ENCODE data around the gene MUC2. TPM values are rescaled to one million over a fixed set of nuclear protein-coding genes. Genes with fewer than 3 reads are reported as not detected.

The MUC2 gene
- total and polyA plus RNA-seq, 2 experiments from 2014 or later: not detected

DNA sequence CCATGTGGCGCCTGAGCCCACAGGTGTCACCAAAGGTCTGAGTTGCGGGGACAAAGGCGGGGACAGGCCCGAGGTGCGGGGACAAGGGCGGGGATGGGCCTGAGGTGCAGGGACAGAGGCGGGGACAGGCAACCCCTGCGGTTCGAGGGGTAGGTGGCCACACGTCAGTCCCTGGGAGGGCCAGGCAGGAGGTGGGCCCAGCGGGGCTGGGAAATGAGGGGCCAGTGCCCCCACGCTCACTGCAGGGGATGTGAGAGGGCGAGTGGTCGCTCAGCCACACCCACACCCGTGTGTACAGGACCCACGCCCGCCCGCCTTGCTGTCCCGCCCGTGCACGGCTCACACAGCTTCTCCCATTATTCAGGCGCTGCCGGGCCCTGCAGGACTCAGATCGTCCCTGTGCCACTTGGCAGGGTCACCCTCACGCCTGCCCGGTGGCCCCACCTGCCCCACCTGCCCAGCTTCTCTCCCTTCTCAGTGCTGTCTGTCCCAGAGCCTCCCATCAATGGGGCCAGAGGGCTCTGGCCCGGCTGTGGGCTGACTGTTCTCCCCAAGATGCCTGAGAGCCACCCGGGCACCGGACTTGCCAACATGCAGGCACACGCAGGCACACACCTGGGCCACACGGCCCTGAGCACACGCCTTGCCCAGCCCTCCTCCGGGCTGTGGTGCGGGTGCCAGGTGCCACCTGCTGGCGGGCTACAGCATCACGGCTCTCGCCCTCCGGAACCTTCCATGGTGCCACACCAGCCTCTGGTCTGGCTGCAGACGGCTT, 23.9 kb upstream of the MUC2 start:
- no peaks in the 10 kb centered on the region for H3K9me2 ChIP-seq (ENCODE audit: insufficient read depth)
- Mint-ChIP-seq H3K36me3 (ENCODE audit: low read depth) (no peaks in the 10 kb centered on the region), H3K9me3 (no peaks in the 10 kb centered on the region), H3K4me3 (no peak overlapping the region), H3K27ac (no peak overlapping the region), H3K4me1 (no peaks in the 10 kb centered on the region; the same call in 2 of the 3 replicates), H3K27me3 (ENCODE audit: insufficient read depth, low read depth, poor library complexity) (peaks cover 9% of the 10 kb centered on the region)
- peak; percentile 69 to 98 for TF ChIP-seq CTCF (conservative IDR thresholded peaks at IDR 0.05; ENCODE audit: low read depth in 2 of 2)
- TF ChIP-seq ZNF331 (CRISPR knock-in tag; IDR thresholded peaks at IDR 0.05; ENCODE audit: low read depth): no peak
- H3K27ac ChIP-seq (ENCODE audit: low read depth): no peak overlapping the region
- no peaks in the 10 kb centered on the region for H3K79me2 ChIP-seq (replicated peaks; ENCODE audit: insufficient read depth)
- H3K4me2 ChIP-seq: no peak overlapping the region
- no peaks in the 10 kb centered on the region for H3K27me3 ChIP-seq (ENCODE audit: insufficient read depth)
- H3K4me3 ChIP-seq: no peak overlapping the region
- H2AFZ ChIP-seq: no peak overlapping the region
- no peaks in the 10 kb centered on the region for H3K36me3 ChIP-seq (ENCODE audit: insufficient read depth)
- H3K4me1 ChIP-seq (ENCODE audit: insufficient read depth): no peaks in the 10 kb centered on the region
- no peaks in the 10 kb centered on the region for H4K20me1 ChIP-seq (replicated peaks; ENCODE audit: insufficient read depth)
- H3F3A ChIP-seq (replicated peaks; ENCODE audit: low read depth): no peaks in the 10 kb centered on the region
- ATAC-seq (peak; percentile 94), DNase-seq (ENCODE audit: low spot score) (peak; percentile 85)

DNA sequence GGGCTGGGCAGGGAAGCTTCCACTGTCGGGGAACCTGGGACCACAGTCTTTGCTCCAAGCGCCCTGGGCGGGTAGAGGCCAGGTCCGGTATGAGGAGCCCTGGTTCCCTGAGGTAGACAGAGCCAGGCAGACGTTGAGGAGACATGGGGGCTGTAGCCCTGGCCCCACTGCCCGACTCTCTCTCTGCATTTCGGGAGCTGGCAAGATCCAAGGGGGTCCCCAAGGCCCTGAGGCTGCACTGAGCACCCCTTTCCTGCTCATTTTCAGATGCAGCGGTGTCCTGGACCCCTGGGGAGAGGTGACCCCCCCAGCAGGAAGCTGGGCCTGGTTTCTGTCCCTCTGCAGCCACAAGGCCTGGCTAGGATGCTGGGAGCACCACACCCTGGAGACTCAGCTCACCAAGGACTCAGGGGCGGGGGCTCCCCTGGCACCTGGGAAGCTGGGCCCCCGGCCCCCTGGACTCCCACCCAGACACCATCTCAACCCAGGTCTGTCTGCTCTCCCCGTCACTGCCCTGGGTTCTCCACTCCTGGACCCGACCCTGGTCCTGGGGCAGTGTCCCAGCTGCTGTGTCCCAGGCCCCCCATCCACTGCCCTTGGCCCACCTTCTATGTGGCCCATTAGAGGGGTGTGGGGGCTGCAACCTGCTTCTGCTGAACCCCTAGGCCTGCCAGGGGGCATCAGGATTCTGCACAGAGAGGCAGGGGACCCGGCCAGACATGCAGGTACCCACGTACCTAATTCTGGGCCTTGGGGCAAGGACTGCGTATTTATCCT, 23.1 kb upstream of the MUC2 start:
- Mint-ChIP-seq H3K9me3 (no peaks in the 10 kb centered on the region), H3K27me3 (ENCODE audit: insufficient read depth, low read depth, poor library complexity) (peaks cover 12% of the 10 kb centered on the region), H3K4me3 (no peak overlapping the region), H3K27ac (no peak overlapping the region), H3K4me1 (no peaks in the 10 kb centered on the region; the same call in 2 of the 3 replicates), H3K36me3 (ENCODE audit: low read depth) (no peaks in the 10 kb centered on the region)
- Histone ChIP-seq H3F3A (replicated peaks; ENCODE audit: low read depth) (no peaks in the 10 kb centered on the region), H4K20me1 (replicated peaks; ENCODE audit: insufficient read depth) (no peaks in the 10 kb centered on the region), H3K9me2 (ENCODE audit: insufficient read depth) (no peaks in the 10 kb centered on the region), H3K36me3 (ENCODE audit: insufficient read depth) (no peaks in the 10 kb centered on the region), H2AFZ (no peak overlapping the region), H3K27me3 (ENCODE audit: insufficient read depth) (no peaks in the 10 kb centered on the region), H3K27ac (ENCODE audit: low read depth) (no peak overlapping the region), H3K4me1 (ENCODE audit: insufficient read depth) (no peaks in the 10 kb centered on the region), H3K4me3 (no peak overlapping the region), H3K79me2 (replicated peaks; ENCODE audit: insufficient read depth) (no peaks in the 10 kb centered on the region), H3K4me2 (no peak overlapping the region)
- DNase-seq (ENCODE audit: low spot score) (no peak), ATAC-seq (no peak)
- TF ChIP-seq ZNF462 (CRISPR knock-in tag; IDR thresholded peaks at IDR 0.05) (no peak), JUNB (IDR thresholded peaks at IDR 0.05; ENCODE audit: unreplicated experiment) (no peak), CREB1 (CRISPR knock-in tag; IDR thresholded peaks at IDR 0.05; ENCODE audit: low read depth) (no peak), ZNF114 (CRISPR knock-in tag; IDR thresholded peaks at IDR 0.05) (no peak), STAT1 (IDR thresholded peaks at IDR 0.05; ENCODE audit: unreplicated experiment) (no peak), CTCF (conservative IDR thresholded peaks at IDR 0.05; ENCODE audit: low read depth in 2 of 2) (no peak), NANOG (IDR thresholded peaks at IDR 0.05; ENCODE audit: borderline replicate concordance) (no peak), EZH2 (IDR thresholded peaks at IDR 0.05; ENCODE audit: low read depth, unreplicated experiment) (no peak), POLR2AphosphoS5 (IDR thresholded peaks at IDR 0.05; ENCODE audit: low read depth) (no peak)
